Calu3 (cell line): ENCODE data around the gene IL13RA1. TPM values are rescaled to one million over a fixed set of nuclear protein-coding genes. Genes with fewer than 3 reads are reported as not detected.

Experiments used
- BruUV-seq: library from RNA; stranded (reverse); fragments of 400-500 nt; replicated peaks from 2 replicates; lab custom pipeline; 2021; lab: Mats Ljungman, UMichigan
- CTCF ChIA-PET: fragments of 300-600 bp; sonication (Branson Sonifier 250); formaldehyde crosslinking; loops from one replicate; lab custom pipeline; 2022; ENCODE audit warnings: antibody characterized with exemption; lab: Charles Lee
- DNase-seq: peaks from one replicate; pipeline ENCODE4 v3.0.0; 2022
- H3K27ac Mint-ChIP-seq: one replicate; pipeline ENCODE4 v1.8.0; 2022; ENCODE audit warnings: mixed read lengths; ENCODE audit not compliant: unreplicated experiment
- H3K27me3 Mint-ChIP-seq: one replicate; pipeline ENCODE4 v1.8.0; 2022; ENCODE audit warnings: mixed read lengths; ENCODE audit not compliant: unreplicated experiment
- H3K36me3 Mint-ChIP-seq: one replicate; pipeline ENCODE4 v1.8.0; 2022; ENCODE audit warnings: mild to moderate bottlenecking, moderate library complexity, mixed read lengths; ENCODE audit not compliant: insufficient read depth, unreplicated experiment
- H3K4me1 Mint-ChIP-seq: one replicate; pipeline ENCODE4 v1.8.0; 2022; ENCODE audit warnings: mild to moderate bottlenecking, low read depth, mixed read lengths; ENCODE audit not compliant: unreplicated experiment
- H3K4me3 Mint-ChIP-seq: one replicate; pipeline ENCODE4 v1.8.0; 2022; ENCODE audit warnings: mild to moderate bottlenecking, low read depth, moderate library complexity, mixed read lengths; ENCODE audit not compliant: unreplicated experiment
- H3K9me3 Mint-ChIP-seq: one replicate; pipeline ENCODE4 v1.8.0; 2022; ENCODE audit warnings: low read depth, mixed read lengths; ENCODE audit not compliant: unreplicated experiment
- intact Hi-C: fragments of 100-400 bp; cut with micrococcal nuclease; formaldehyde crosslinking; loops from one replicate; pipeline ENCODE4 v1.10.0; 2022; ENCODE audit not compliant: unreplicated experiment
- total RNA-seq: library from RNA; stranded (reverse); gene quantifications from 2 replicates; pipeline ENCODE4 v1.2.3, GENCODE V29; 2022
- TF ChIP-seq, protein P1 (sequence below): fragments of 200-600 bp; IDR thresholded peaks from one replicate; pipeline ENCODE4 v1.8.0; 2022; ENCODE audit warnings: antibody characterized with exemption; ENCODE audit not compliant: unreplicated experiment

The IL13RA1 gene
- total RNA-seq, 1 experiment from 2014 or later: 67.8 TPM

DNA sequence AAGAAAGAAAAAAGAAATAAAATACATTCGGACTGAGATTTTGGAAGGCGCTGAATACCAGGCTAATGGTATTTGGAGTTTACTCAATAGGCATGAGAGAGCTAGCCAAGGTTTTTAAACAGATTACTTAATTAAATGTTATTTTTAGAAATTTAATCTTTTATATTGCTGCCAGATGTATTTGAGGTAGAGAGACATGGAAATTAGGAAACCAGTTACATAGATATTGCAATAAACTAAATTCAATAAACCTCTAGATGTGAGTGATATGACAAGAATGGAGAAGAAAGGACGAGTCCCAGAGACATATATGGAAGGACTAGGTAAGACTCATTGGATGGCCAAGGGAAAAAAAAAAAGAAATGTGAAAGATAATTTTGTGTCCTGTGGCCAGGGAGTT is 38.5 kb upstream of the IL13RA1 start:
- intact Hi-C loops: no loop called here
- Mint-ChIP-seq H3K4me3 (no peak overlapping the region), H3K27ac (no peak overlapping the region), H3K27me3 (no peaks in the 10 kb centered on the region), H3K36me3 (no peaks in the 10 kb centered on the region), H3K4me1 (no peaks in the 10 kb centered on the region), H3K9me3 (no peaks in the 10 kb centered on the region)
- BruUV-seq: no TSS peak
- DNase-seq: no peak
- TF ChIP-seq, protein P1, sequence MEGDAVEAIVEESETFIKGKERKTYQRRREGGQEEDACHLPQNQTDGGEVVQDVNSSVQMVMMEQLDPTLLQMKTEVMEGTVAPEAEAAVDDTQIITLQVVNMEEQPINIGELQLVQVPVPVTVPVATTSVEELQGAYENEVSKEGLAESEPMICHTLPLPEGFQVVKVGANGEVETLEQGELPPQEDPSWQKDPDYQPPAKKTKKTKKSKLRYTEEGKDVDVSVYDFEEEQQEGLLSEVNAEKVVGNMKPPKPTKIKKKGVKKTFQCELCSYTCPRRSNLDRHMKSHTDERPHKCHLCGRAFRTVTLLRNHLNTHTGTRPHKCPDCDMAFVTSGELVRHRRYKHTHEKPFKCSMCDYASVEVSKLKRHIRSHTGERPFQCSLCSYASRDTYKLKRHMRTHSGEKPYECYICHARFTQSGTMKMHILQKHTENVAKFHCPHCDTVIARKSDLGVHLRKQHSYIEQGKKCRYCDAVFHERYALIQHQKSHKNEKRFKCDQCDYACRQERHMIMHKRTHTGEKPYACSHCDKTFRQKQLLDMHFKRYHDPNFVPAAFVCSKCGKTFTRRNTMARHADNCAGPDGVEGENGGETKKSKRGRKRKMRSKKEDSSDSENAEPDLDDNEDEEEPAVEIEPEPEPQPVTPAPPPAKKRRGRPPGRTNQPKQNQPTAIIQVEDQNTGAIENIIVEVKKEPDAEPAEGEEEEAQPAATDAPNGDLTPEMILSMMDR: no peak
- CTCF ChIA-PET: no interaction called here

- no peaks in the 10 kb centered on the region for H3K4me1 Mint-ChIP-seq
- CTCF ChIA-PET: no interaction called here
- H3K27me3 Mint-ChIP-seq: no peaks in the 10 kb centered on the region
- H3K4me3 Mint-ChIP-seq: no peak overlapping the region
- intact Hi-C loops: no loop called here
- H3K36me3 Mint-ChIP-seq: no peaks in the 10 kb centered on the region
- no peaks in the 10 kb centered on the region for H3K9me3 Mint-ChIP-seq
- H3K27ac Mint-ChIP-seq: no peak overlapping the region
- DNase-seq: no peak
- TF ChIP-seq, protein P1: no peak
- BruUV-seq: no TSS peak
These were observed 33.6 kb upstream of the IL13RA1 start for GRCh38 chrX:118693843-118694242.

DNA sequence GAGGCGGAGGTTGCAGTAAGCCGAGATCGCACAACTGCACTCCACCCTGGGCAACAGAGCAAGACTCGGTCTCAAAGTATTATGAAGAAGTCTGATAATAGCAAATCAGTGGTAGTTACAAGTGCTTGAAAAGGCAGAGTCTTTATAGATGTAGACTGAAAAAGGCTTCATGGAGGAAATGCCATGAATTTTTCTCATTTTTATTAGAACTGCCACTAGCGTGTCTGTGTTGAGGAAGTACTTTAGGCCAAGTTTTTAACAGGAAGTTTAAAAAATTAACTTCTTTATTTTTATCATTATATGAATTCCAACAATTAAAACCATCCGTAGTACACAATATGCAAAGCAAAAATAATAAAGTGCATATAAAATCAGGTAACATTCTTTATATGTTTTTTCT is 32.8 kb upstream of the IL13RA1 start:
- BruUV-seq: no TSS peak
- H3K27me3 Mint-ChIP-seq: no peaks in the 10 kb centered on the region
- no peak overlapping the region for H3K27ac Mint-ChIP-seq
- CTCF ChIA-PET: no interaction called here
- DNase-seq: no peak
- H3K9me3 Mint-ChIP-seq: no peaks in the 10 kb centered on the region
- no peaks in the 10 kb centered on the region for H3K36me3 Mint-ChIP-seq
- H3K4me3 Mint-ChIP-seq: no peak overlapping the region
- intact Hi-C loops: no loop called here
- no peaks in the 10 kb centered on the region for H3K4me1 Mint-ChIP-seq
- TF ChIP-seq, protein P1: no peak

DNA sequence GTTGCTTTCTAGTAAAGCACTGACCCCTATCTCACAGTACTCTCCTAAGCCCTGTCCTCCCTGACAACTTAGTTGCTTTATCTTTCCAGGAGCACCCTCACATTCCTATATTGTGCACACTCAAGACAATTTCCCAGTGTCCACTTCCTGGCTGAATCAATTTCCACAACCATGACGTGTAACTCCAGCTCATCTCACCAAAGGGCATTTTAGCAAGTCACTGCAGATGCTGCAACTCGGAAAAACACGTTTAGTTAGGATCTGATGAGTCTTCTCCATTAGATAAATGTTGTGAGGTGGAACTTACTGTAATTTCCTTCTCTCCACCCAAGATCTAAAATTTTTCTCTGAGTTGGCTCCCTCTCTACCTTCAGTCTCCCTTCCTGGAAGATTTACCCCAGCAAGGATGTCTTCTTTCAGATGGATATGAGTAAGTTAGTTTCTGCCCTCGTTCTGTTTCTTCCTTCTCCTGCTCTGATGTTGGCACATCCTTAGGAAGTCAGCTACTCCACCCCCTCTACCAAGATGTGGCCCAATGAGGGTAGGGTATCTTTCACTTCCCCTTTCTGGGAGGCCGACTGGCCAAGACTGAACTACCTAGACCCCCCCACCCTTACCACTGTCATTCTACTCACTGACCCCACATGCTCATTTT is 28.8 kb upstream of the IL13RA1 start:
- H3K4me3 Mint-ChIP-seq: no peak overlapping the region
- BruUV-seq: no TSS peak
- no peaks in the 10 kb centered on the region for H3K27me3 Mint-ChIP-seq

More for the DNA sequence above, 28.8 kb upstream of the IL13RA1 start:
- TF ChIP-seq, protein P1: no peak
- intact Hi-C loops: no loop called here
- Mint-ChIP-seq H3K9me3 (no peaks in the 10 kb centered on the region), H3K4me1 (no peaks in the 10 kb centered on the region), H3K27ac (no peak overlapping the region), H3K36me3 (no peaks in the 10 kb centered on the region)
- DNase-seq: no peak
- CTCF ChIA-PET: no interaction called here
